Hepatocyte (in vitro differentiated cells): ENCODE results near the gene TRIM44.

Source experiments
- CTCF ChIP-seq: fragments of 200-600 bp; sonication (generic); IDR thresholded peaks from 2 replicates; pipeline ENCODE4 v1.5.1; 2016; ENCODE audit warnings: antibody characterized with exemption, mild to moderate bottlenecking; ENCODE audit not compliant: poor library complexity
- EZH2 ChIP-seq: fragments of 200-600 bp; sonication (generic); IDR thresholded peaks from 2 replicates; pipeline ENCODE4 v1.6.1; 2016; ENCODE audit warnings: antibody characterized with exemption, mild to moderate bottlenecking, borderline replicate concordance

GRCh38 chr11:35798983-35799382 lies 136.4 kb downstream of the TRIM44 start:
- no peak for TF ChIP-seq CTCF
- TF ChIP-seq EZH2: no peak
